SU-DHL-6 (cell line): Measurements from ENCODE around the gene FGF6.

Experiments
- EZH2phosphoT487 ChIP-seq: fragments of 200-600 bp; sonication (generic), shearing (Covaris generic); conservative IDR thresholded peaks from 2 replicates; pipeline ENCODE4 v1.6.1; 2018; ENCODE audit warnings: mild to moderate bottlenecking, antibody characterized with exemption, low read length, moderate library complexity, mixed read lengths
- TF ChIP-seq, protein P1 (sequence below): fragments of 200-600 bp; sonication (generic); IDR thresholded peaks from one replicate; pipeline ENCODE4 v1.5.1; 2017; ENCODE audit warnings: antibody characterized with exemption, mild to moderate bottlenecking, low read length, moderate library complexity; ENCODE audit not compliant: insufficient read depth, poor library complexity, severe bottlenecking

DNA sequence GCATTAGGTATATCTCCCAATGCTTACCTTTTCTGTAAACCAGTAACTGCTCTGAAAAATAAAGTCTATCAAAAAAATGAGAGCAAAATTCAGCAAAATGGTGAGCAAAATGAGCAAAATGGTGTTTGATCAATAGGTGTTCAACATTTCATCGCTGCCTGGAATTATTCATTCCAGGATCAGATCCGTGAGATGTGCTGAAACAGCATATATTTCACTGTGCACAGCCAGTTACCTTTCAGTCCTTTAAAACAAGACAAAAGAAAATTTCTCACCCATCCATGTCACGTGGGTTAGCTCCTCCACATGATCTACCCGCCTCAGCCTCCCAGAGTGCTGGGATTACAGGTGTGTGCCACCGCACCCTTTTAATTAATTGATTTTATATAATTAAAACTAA, 58.0 kb downstream of the FGF6 start:
- TF ChIP-seq, protein P1, sequence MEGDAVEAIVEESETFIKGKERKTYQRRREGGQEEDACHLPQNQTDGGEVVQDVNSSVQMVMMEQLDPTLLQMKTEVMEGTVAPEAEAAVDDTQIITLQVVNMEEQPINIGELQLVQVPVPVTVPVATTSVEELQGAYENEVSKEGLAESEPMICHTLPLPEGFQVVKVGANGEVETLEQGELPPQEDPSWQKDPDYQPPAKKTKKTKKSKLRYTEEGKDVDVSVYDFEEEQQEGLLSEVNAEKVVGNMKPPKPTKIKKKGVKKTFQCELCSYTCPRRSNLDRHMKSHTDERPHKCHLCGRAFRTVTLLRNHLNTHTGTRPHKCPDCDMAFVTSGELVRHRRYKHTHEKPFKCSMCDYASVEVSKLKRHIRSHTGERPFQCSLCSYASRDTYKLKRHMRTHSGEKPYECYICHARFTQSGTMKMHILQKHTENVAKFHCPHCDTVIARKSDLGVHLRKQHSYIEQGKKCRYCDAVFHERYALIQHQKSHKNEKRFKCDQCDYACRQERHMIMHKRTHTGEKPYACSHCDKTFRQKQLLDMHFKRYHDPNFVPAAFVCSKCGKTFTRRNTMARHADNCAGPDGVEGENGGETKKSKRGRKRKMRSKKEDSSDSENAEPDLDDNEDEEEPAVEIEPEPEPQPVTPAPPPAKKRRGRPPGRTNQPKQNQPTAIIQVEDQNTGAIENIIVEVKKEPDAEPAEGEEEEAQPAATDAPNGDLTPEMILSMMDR = no peak
- TF ChIP-seq EZH2phosphoT487 = no peak
